ACHN (cell line): Measurements from ENCODE around the gene PEA15.

Experiments used
- DNase-seq: peaks from one replicate; pipeline ENCODE4 v3.0.0-alpha.2; 2015
- in situ Hi-C: cut with HindIII; loops from 2 replicates; pipeline ENCODE4 v1.10.0; 2017; ENCODE audit warnings: low sequenced_read_pairs, low pct_ligation_motif_present, low pct_unique_long_range_greater_than_20kb

PEA15 gene

DNA sequence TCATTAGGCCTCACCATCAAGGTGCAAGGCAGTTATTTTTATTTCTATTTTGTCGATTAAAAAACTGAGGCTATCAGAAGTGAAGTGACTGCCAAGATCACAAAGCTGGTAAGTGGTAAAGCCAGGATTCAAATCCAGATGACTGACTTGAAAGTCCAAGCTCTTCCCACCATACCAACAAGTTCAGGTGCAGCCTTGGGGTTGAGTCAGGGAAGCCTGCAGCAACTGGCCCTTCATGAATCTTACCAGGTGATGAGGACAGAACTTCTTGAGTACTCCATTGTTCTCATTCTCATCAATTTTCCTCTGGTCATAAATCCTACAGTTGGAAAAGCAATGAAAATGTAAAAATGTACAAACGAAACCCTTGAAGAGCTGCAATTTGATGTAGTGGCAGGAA, 20.2 kb downstream of the PEA15 start:
- in situ Hi-C loops, result no loop called here
- no peak for DNase-seq

DNA sequence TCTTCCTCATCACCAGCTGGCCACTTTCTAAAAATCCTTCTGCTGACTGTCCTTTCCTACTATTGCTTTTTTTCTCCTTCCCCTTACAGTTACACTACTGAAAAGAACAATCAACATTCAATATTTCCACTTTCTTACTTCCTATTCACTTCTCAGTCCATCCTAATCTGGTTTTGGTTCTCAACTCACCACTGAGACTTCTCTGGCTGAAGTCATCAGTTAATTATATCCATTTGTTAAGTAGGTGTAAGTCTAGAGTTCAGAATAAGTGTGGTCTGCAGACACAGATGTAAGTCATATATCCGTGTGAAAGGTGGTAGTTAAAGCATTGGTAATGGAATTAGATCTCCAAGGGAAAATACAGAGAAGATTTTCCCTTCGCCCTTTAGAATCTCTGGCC, 21.4 kb downstream of the PEA15 start:
- no peak for DNase-seq
- in situ Hi-C loops, result no loop called here

DNA sequence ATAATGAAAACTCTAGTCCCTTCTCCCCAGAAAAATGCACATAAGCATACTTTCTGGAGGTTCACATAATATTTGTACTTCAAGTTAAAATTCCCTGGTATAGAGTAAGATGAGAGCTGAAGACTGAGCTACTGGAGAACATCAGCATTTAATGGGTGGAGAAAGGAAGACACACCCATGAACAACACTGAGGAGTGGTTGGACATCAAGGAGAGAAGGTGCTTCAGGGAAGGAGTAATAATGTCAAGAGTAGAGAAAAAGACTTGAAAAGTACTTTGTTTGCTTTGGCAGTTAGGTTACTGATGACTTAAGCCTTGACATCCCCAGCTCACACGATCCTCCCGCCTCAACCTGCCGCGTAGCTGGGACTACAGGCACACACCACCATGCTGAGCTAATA, 21.9 kb downstream of the PEA15 start:
- no peak for DNase-seq

DNA sequence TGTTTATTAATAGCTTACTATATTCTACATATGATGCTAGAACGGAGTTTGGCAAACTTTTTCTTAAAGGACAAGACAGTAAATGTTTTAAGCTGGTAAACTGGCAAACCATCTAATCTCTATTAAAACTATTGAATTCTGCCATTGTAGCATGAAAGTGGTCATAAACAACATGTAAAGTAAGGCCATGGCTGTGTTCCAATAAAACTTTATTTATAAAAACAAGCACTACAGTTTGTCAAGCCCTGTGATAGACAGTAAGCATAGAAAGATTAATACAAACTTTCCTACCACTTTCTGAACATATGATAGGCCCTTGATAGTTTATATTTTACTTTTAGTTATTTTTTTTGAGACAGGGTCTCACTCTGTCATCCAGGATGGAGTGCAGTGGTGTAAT, 22.4 kb downstream of the PEA15 start:
- DNase-seq, result no peak
- in situ Hi-C loops, result no loop called here

More for the DNA sequence above, 21.9 kb downstream of the PEA15 start:
- in situ Hi-C loops, result no loop called here

DNA sequence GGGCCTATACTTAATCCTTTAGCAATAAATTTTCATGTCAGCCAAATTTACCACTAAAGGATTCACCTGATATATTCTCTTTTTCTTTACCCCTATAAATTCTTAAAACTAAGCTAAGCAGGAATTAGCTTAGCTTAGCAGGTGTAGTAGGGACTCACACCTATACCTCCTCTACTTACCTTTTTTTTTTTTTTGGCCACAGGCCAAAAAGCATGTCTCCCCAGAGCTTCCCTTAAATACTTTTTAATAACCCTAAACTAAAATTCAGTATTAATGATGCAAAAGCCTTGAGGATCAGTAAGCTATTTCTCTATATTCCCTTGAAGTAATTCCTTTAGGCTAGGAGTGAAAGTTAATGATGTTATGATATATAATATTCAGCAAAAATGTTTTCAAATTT, 23.2 kb downstream of the PEA15 start:
- DNase-seq, result no peak
- in situ Hi-C loops, result no loop called here

DNA sequence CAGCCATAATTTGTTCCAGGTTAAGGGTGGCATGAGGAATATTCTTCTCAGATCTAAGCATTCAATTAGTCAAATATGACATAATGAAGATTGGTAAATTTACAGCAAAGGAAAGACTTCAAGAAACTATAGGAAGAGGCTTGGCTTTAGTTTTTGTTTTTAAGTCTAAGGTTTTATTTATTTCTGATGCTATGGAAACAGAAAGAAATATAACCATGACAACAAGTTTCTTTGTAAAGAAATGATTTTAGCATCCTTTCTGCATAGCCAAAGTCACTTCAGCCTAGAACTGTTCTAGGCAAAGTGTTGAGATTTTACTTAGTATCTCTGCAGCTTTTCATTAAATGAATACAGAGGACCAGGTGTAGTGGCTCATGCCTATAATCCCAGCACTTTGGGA, 27.7 kb downstream of the PEA15 start:
- in situ Hi-C loops, result no loop called here
- DNase-seq, result no peak

DNA sequence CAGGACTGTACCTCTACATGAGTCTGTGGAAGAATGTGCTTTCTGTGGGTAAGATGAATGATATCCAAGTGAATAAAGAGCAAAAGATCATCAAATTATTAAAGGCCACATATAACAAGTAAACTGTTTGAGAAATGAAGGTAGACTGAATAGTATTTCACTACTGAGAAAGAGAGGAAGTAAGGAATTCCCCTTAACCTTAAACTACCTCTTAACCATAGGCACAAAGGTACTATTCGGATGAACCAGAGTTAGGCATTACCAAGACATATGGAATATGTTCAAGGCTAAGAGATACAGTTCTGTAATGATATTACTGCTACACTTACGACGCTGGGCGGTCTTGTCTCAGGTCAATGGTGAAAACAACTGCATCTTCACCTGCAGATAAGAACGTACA, 31.6 kb downstream of the PEA15 start:
- in situ Hi-C loops, result no loop called here
- DNase-seq, result no peak

DNA sequence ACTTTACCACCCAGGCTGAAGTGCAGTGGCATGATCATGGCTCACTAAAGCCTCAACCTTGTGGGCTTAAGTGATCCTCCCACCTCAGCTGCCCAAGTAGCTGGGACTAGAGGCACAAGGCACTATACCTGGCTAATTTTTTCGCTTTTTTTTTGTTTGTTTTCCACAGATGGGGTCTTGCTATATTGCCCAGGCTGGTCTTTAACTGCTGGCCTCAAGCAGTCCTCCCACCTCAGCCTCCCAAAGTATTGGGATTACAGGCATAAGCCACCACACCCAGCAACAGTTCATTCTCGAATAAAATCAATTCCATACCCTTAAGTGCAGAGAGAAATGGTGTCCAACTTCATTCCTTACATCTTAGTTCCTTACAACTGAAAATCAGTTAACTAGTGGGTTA, 32.4 kb downstream of the PEA15 start:
- in situ Hi-C loops, result no loop called here

DNA sequence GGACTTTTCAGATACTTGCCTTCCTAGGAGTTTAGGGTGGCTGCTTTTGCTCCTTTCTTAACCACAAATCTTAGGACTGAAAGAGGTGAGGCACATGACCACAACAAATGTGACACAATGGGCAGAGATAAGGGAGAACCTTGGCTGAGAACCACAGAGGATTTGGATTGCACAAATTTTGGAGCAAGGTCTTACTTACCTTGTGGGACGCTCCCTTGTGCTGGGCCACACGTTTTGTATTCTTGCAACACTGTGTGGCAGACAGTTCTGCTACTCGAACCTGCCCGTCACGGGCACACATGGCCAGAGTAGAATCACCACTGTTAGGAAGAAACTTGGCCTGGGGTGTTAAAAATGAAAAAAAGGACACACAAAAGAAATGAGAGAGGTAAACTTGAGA, 33.2 kb downstream of the PEA15 start:
- in situ Hi-C loops, result no loop called here
- no peak for DNase-seq

More for the DNA sequence above, 32.4 kb downstream of the PEA15 start:
- DNase-seq, result no peak

DNA sequence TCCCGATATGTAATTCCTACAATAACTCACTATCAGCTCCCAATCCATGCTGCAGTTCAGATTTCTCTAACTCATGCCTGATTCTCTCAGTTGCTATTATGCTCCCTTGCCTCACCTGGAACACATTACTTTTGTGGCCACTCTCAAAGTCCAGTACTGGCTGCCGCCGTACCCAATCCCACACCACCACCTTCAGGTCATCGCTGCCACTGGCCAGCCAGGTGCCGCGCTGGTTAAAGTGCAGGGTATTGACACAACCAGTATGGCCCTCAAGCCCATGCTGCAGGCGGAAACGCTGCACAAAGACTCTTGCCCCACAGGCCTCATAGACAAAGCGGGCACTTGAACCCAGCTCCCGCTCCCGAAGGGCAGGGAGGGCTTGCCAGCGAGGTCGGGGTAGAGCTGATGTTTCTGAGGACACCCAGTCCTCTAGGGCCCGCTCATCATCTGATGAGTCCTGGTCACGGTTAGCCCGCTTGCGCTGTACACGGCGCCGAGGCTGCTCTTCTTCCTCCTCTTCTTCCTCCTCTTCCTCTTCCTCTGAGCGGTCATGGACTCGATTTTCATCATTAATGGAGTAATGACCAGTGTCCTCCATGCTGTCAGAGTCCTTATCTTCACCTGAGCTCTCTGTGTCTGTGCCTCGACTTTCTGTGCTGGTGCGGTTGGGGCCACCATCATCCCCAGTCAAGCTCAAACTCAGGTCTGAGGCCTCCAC, 34.6 kb downstream of the PEA15 start:
- DNase-seq, result no peak
- in situ Hi-C loops, result no loop called here

DNA sequence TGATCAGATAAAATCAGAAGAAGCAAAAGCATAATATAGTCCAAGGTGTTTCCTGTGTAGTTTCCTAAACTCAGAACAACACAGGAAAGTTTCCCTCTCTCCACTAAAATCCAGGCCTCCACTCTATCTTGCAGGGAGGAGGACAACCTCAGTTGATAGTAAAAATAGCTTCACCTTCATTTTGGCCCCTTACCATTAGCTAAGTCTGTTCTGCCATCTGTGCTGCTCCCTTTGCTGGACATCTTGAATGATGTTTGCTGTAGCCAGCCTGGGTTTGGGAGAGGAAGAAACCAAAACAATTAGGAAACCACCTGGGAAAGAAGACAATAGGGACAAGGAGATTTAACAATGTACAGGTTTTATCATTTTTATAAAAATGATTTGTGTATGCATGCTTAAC, 38.6 kb downstream of the PEA15 start:
- in situ Hi-C loops, result no loop called here
- no peak for DNase-seq

DNA sequence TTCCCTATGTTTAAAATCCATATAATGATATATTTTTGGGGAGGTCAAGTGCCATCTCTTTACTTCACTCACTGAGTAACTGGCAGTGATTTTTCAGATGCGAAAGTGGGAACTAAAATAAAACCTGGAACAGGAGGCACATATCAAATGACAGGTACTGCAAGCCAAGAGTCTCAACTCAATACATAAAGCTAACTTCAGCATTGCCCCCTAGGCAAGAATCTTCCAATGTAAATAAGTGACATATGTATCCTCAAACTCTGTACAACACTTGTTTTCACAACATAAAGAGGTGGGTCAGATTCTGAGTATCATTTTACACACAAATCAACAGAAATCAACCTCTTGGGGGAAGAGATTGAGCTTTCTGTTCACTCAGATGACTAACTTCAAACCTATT, 39.0 kb downstream of the PEA15 start:
- in situ Hi-C loops, result no loop called here
- DNase-seq, result no peak

DNA sequence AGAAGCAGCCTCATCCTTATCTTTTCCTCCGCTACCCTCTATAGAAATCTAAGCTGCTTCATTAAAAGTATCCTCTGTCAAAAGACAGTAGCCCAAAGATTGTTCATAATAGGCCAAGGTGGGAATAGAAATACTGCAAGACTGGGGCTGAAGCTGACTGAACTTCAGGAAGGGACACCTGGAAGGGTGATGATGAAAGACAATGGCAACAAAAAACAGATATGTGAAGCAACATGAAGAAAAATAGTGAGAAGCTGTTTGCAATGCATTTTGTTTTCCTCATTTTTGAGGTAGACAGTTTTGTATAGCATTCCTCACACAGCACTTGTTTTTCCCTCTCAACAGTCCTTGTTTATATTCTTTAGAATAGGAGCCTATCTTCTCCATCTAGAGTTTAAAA, 40.2 kb downstream of the PEA15 start:
- DNase-seq, result no peak
- in situ Hi-C loops, result no loop called here

DNA sequence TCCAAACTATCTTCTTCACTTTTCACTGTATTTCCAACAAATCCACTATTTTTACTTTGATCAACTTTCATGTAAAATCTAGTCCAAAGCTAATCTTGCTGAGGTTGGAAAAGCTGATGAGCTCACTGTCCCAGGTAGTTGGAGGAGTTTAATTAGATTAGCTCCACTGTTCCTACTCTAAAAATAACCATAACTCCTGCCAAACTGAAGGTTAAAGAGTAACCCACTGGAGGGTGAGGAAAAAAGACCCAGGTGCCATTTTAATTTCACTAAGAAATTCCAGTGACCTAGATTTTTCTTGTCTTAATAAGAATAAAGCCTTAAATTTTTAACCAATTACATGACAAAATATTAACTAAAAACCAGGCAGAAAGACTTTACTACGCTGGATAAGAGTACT, 41.9 kb downstream of the PEA15 start:
- DNase-seq, result no peak
- in situ Hi-C loops, result no loop called here

DNA sequence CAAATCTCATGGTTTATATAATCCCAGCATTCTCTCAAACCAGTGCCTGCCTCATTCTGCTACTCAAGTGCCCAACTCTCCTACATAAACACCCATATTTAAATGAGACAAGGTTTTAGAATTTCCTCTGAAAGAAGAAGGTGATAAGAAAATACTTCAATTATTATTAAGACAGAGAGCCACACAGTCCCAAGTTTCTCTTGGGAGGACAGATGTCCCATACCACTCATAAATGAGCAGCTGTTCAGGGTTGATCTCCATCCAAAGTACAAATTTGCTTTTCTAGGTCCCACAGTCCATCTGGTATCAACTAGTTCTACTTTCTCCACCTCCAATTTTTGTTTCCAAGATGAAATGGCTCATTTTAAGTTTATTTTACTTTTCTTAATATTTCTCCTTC, 45.8 kb downstream of the PEA15 start:
- DNase-seq, result no peak
- in situ Hi-C loops, result no loop called here

DNA sequence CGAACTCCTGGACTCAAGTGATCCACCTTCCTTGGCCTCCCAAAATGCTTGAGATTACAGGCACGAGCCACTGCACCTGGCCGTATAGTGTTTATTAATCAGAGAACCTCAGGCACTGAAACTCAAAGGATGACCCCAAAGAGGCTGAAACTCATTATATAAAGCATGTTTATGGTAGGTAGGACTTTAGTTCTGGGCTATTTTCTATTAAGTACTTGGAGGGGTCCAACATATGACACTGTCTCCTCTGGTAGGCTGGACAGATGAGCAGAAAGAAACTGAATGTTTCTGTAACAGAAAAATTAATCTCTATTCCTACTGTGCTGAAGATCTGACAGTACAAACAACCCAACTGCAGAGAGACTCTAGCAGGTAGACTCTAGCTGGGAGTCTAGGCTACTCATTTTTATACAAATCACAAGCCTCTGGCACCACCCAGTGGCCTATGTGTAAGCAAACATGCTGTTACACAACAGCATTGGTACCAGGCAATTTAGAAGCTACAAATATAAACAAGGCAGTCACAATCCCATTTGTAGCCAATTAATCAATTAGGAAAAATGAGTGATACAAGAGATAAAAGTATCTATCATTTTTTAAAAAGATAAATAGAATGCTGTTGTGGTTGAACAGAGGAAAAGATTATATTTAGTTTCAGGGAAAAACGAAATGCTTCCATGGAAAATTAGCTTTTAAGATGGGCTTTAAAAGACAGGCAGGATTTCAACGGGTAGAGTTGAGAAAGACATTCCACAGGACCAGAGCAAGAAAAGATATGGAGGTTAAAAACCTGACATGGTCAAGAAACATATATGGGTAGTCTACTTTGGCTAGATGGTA, 46.7 kb downstream of the PEA15 start:
- in situ Hi-C loops, result no loop called here
- DNase-seq, result peak; percentile 76

DNA sequence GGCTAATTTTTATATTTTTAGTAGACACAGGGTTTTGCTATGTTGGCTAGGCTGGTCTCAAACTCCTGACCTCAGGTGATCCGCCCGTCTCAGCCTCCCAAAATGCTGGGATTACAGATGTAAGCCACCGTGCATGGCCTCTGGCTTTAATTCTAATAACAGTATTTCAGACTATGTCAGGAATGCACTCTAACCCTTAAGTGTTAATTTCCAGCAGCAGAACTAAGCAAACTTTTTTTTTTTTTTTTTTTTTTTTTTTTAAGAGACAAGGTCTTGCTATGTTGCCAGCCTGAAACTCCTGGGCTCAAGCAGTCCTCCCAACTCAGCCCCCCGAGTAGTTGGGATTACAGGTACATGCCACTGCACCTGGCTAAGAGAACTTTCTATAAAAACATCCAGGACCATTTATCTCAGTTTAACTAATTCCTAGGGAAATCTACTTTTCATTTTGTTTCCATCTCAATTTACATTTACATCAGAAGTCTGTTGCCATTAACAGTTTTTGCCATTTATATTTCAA, 50.7 kb downstream of the PEA15 start:
- in situ Hi-C loops, result no loop called here
- no peak for DNase-seq

DNA sequence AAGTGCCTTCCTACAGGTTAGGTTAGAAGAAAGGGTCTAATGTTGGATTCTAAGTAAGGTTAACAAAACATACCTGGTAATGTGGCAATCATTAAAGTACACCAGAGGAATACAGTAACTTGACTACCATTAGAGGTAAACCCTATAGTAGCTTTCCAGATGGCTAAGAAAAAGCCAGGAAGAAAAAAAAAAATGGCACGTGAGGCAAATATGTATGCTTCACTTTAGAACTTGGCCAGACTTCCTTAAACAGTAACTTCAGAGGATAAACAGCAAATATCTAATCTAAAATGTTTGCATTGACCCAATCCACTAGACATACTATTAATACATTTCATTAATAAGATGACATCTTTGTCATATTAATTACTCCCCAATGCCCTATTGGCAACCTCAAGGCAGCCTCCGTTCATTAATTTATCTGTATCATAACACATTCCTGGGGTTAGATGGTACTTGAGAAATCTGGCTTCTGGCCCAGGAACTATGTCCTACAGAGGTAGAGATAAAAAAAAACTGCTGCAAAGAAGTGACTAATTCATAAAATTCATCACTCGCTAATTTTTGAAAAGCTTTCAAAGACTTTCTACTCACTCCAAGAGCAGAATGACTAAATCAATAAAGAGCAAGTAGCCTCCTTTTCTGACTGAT, 51.3 kb downstream of the PEA15 start:
- DNase-seq, result peak; percentile 55
- in situ Hi-C loops, result no loop called here

DNA sequence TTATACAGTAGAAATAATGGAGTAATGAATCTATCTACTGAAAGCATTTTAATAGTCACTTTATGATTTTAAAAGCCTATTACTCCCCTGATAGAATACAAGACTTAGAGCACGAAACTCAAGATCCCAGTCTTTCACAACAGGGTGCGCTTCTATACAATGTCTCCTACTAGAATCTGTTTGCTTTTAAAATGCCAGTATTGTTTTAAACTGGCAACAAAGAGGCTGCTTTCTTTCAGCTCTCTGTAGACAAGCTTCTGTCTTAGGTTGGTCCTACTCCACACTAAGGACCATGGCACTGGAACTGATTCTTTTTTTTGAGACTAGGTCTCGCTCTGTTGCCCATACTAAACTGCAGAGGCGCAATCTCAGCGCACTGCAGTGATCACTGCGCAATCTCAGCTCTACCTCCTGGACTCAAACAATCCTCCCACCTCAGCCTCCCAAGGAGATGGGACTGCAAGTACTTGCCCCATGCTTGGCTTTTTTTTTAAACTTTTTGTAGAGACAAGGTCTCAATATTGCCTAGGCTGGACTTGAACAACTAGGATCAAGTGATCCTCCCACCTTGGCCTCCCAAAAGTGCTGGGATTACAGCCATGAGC, 52.3 kb downstream of the PEA15 start:
- in situ Hi-C loops, result no loop called here
- DNase-seq, result no peak
